ENCODE results near the gene NDST1.

Gene NDST1

GRCh38 chr5:150587856-150588595 is 80.1 kb downstream of the NDST1 start:
- no peak for DNase-seq (ENCODE audit: low read depth in 2 of 2)

DNA sequence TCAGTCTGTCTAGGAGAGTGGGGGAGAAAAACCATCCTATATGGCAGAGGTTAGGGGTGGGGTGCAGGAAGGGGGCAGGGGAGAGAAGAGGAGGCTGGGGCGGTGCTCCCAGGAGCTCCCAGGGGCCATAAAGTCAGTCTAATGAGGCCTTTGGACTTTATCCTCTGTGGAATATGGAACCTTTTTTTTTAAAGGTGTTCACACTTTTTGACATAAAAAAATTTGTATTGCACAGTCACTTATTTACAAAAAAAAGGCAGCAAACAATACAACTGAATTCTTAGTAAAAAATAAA is 80.6 kb downstream of the NDST1 start:
- DNase-seq (ENCODE audit: low read depth in 2 of 2): no peak

GRCh38 chr5:150589862-150590601 is 82.1 kb downstream of the NDST1 start:
- DNase-seq (ENCODE audit: low read depth in 2 of 2): no peak

DNA sequence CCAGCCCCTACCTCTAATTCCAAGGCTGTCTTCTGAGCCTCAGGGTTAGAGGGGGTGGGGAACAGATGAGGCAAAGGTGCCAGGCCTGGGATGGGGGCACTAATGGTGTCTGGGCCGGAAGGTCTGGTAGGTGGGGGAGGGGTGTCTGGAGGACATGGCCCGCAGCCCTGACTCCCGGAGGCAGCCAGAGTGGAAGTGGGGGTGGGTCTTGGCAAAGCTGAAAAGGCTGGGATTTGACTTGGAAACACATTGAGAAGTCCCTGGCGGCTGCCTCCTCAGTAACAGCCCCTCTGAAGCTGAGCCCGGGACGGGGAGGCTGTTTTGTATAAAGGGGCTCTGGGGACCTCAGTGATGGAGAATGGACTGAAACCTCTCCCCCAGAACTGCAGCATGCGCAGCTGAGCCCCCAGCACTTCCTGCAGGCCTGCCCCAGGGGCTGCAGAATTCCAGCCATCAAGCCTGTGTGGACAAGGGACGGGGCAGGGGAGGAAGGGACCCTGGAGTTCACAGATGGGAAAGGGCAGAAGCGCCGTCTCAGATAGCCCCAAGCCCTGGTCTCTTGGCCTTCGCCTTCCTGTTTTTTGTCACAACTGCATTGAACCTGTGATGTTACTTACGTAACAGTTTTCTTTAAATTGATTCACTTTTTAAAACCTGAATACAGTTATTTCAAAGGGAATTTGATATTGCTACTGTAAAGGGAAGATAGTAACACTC is 83.2 kb downstream of the NDST1 start:
- no peak for DNase-seq (ENCODE audit: low read depth in 2 of 2)

DNA sequence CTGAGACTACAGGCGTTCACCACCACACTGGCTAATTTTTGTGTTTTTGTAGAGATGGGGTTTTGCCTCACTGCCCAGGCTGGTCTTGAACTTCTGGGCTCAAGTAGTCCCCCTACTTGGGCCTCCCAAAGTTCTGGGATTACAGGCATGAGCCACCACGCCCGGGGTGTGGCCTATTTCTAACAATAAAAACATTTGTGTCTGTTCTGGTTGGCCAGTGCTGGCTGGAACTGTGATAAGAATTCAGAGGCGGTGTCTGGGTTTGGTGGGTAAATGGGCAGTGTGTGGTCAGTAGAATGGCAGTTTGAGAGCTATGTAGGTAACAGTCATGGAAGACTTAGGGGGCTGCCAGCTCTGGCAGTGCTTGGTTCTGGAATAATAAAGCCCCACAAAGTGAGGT is 85.7 kb downstream of the NDST1 start:
- no peak for DNase-seq (ENCODE audit: low read depth in 2 of 2)

- no peak for DNase-seq (ENCODE audit: low read depth in 2 of 2)
These were observed 86.1 kb downstream of the NDST1 start for GRCh38 chr5:150593996-150594395.

- no peak for DNase-seq (ENCODE audit: low read depth in 2 of 2)
These were observed 87.6 kb downstream of the NDST1 start for GRCh38 chr5:150595466-150596031.

- DNase-seq (ENCODE audit: low read depth in 2 of 2): no peak
These were observed 88.4 kb downstream of the NDST1 start for GRCh38 chr5:150596313-150596712.

- no peak for DNase-seq (ENCODE audit: low read depth in 2 of 2)
These were observed 88.9 kb downstream of the NDST1 start for GRCh38 chr5:150596826-150597225.

DNA sequence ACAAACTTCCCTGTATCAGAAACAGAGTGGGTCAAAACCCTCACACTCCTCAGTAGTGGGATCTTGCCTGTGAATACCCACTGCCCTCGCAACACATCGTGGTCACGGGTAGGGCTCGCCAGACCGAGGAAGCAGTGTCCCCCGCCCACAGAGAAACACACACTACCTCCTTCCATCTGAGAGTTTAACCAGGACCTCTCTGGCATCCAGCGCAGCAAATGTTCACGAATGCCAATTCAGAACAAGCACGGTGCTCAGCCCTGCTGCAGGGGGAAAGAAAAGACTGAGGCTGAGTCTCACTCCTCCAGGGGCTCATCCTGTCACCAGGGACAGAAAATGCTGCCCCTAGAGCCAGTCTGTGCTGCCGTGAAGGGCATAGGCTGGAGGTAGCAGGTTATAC is 90.1 kb downstream of the NDST1 start:
- no peak for DNase-seq (ENCODE audit: low read depth in 2 of 2)

DNA sequence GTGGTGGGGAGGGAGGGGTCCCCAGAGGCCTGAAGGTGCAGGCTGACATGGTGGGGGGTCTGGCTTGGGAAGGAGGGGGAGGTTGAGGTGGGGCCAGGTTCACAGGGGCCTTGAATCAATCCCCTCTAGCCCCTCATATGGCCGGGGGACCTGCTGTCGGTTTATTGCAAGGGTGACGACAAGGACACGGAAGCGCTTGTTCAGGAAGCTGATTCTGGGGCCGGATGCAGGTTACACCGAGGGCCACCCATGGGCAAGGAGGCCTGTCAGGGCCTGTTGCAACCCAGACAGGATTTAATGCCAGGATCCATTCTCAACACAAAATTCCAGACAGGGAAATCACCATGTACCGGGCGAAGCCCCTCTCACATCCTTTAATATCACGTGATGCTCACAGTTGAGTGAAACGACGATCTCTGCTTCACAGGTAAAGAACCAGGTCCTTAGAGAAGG is 90.9 kb downstream of the NDST1 start:
- no peak for DNase-seq (ENCODE audit: low read depth in 2 of 2)

GRCh38 chr5:150599281-150599680 is 91.3 kb downstream of the NDST1 start:
- DNase-seq (ENCODE audit: low read depth in 2 of 2): no peak

GRCh38 chr5:150599917-150600511 is 92.1 kb downstream of the NDST1 start:
- DNase-seq (ENCODE audit: low read depth in 2 of 2): no peak

DNA sequence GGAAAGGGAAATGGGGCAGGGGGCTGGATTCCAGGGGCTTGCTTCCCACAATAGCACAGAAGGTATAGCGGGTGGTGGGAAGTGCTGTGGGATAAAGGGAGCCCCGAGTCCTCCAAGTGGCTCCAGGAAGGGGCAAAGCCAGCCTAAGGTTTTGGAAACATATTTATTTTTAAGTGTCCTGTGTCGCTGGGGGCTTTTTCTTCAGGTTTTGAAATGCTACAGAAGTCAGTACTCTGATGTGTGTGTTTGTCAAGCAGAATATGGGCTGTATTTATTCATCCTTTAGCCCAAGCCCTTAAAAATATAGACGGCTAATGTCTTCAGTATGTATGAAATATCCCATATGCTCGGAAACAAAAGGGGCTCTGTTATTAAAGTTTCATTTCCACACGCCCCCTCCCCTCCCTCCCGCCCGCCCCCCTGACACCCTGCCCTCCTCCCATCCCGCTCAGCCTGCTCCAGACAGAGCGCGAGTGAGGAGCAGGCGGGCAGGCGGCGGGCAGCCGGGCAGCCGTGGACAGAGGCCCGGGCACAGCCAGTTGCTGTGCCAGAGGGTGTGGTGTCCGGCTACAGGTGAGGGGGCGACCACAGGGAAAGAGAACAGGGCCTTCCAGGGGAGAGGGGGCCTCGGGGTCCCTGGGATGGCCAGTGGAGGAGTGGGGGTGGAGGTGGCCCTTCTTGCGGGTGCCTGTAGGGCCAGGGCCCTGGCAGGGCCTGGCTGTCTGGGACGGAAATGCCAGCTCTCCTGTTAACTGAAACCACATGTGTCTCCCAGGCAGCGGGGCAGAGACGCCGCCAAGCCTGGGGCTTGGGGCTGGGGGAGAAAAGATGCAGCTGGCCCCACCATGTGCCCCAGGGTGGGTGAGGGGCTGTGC is 92.9 kb downstream of the NDST1 start:
- no peak for DNase-seq (ENCODE audit: low read depth in 2 of 2)

DNA sequence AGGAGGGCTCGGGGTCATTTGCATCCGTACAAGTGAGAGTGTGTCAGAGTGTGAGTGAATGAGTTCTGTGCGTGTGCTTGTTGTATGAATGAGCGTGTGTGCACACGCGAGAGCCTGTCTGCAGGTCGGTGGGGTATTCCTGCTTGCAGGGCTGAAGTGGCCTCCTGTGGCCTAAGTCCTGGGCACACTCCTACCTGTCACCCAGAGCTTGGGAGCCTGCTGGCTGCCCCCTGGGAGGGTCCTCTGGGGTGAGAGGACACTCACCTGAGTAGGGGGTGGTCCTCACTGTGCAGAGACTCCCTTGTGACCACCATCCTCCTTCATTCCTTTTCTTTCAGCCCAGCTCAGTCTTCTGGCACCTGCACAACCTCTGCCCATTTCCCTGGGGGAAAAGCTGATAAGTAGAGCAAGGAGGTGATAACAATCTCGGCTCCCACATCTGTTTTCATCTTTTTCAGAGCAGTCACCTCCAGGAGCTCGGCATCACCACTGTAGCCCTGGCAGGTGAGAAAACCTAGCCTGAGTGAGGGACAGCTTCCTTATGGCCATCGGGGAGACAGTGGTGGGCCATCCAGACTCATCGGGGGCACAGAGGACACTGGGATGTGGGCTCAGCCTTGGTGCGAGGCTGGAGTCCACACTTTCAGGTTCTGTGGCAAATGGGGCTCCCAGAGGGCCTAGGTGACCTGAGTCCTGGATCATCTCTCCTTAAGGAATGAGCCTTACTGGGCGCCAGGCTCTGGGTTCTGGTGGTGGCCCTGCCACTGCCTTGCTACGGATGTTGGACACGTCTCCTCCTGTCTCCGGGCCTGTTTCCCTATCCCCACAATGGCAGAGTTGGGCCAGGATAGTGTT is 93.8 kb downstream of the NDST1 start:
- no peak for DNase-seq (ENCODE audit: low read depth in 2 of 2)

- DNase-seq (ENCODE audit: low read depth in 2 of 2): no peak
These were observed 95.1 kb downstream of the NDST1 start for GRCh38 chr5:150603052-150603451.

DNA sequence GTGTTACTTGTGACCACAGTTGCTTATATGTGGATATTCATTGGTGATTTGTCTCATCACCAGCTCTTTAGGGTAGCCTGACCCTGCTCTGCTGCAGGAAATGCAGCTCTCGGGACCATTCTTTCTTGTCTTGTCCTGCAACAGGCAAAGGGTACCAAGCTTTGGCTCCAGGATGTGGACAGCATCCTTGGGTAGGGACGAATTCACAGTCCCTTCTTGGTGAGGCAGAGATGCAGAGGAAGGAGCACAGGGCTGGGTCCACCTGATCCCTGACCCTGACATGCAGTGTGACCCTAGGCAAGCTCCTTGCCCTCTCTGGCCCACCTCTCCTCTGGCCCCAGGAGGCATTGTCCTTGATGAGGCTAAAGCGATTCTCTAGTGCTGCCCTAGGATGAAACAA is 95.6 kb downstream of the NDST1 start:
- DNase-seq (ENCODE audit: low read depth in 2 of 2): no peak

- DNase-seq (ENCODE audit: low read depth in 2 of 2): no peak
These were observed 96.1 kb downstream of the NDST1 start for GRCh38 chr5:150604010-150604409.

GRCh38 chr5:150604894-150605440 is 97.0 kb downstream of the NDST1 start:
- DNase-seq (ENCODE audit: low read depth in 2 of 2): no peak

DNA sequence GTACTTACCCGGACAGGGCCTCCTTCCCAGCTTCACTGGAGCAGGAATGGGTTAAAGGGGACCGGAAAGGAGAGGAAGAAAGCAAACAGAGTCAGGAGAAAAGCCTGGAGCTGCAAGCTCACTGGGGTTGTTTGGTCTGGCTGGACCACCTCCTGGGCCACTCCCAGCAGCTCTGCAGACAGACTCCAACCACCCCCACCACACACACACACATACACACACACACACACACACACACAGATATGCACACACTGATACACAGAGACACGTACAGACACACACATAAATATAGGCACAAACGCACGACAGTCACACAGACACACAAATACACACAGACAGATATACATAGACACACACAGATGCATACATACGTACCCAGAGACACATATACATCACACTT is 97.6 kb downstream of the NDST1 start:
- no peak for DNase-seq (ENCODE audit: low read depth in 2 of 2)
